GM12878 (cell line): ENCODE results near the gene CALML4.

Experiments used
- CEBPB ChIP-seq, 2 experiments: fragments of 150-350 bp in 1 of 2; IDR thresholded peaks; 2 replicates each; pipeline ENCODE4 v1.6.1; 2012 to 2014; ENCODE audit warnings: low read depth in 2 of 2, low read length in 2 of 2, borderline replicate concordance in 1 of 2, inconsistent platforms in 1 of 2
- MXI1 ChIP-seq: fragments of 150-350 bp; IDR thresholded peaks from 2 replicates; pipeline ENCODE4 v1.6.1; 2011; ENCODE audit warnings: low read depth, mild to moderate bottlenecking, inconsistent platforms, low read length, improper control_type of control experiment
- PAX5 ChIP-seq: IDR thresholded peaks from 2 replicates; pipeline ENCODE4 v1.6.1; 2011; ENCODE audit warnings: low read depth, low read length, borderline replicate concordance
- SRF ChIP-seq, 2 experiments: IDR thresholded peaks; 2 replicates each; pipeline ENCODE4 v1.6.1; 2011; ENCODE audit warnings: low read depth in 2 of 2, low read length in 2 of 2, mild to moderate bottlenecking in 1 of 2, moderate library complexity in 1 of 2
- ZNF592 ChIP-seq: fragments of 450-650 bp; IDR thresholded peaks from 2 replicates; pipeline ENCODE4 v1.6.1; 2017; ENCODE audit warnings: mild to moderate bottlenecking, moderate library complexity

GRCh38 chr15:68232937-68233336 lies 27.8 kb upstream of the CALML4 start:
- TF ChIP-seq PAX5 (no peak), MXI1 (no peak), SRF (IDR thresholded peaks at IDR 0.05; ENCODE audit: low read depth in 2 of 2, low read length in 2 of 2) (no peak), CEBPB (IDR thresholded peaks at IDR 0.05; ENCODE audit: borderline replicate concordance in 1 of 2, low read depth in 2 of 2, low read length in 2 of 2) (no peak), ZNF592 (no peak)
